Activated CD4-positive, alpha-beta T cell treated with anti-CD3 and anti-CD28 coated beads, Interleukin-2, amount 10 ng/mL, durations not matched to agents 7 days and 5 days (primary cell): Measurements from ENCODE around the gene NANOS1. TPM values are rescaled to one million over a fixed set of nuclear protein-coding genes. Genes with fewer than 3 reads are reported as not detected.

ENCODE experiments used
- CTCF ChIA-PET: fragments of 350-600 bp; sonication (Branson Sonifier 250); formaldehyde crosslinking; loops from one replicate; lab custom pipeline; 2021; ENCODE audit warnings: antibody characterized with exemption; lab: Charles Lee
- POLR2A ChIA-PET: fragments of 350-600 bp; sonication (Branson Sonifier 250); formaldehyde crosslinking; loops from one replicate; lab custom pipeline; 2021; ENCODE audit warnings: antibody characterized with exemption; lab: Charles Lee
- DNase-seq: peaks from one replicate; pipeline ENCODE4 v3.0.0-alpha.2; 2020
- H3K27ac Mint-ChIP-seq: one replicate; pipeline ENCODE4 v1.8.0; 2021; ENCODE audit warnings: mild to moderate bottlenecking, moderate library complexity, mixed read lengths
- H3K27me3 Mint-ChIP-seq: one replicate; pipeline ENCODE4 v1.8.0; 2021; ENCODE audit warnings: mixed read lengths
- H3K36me3 Mint-ChIP-seq: one replicate; pipeline ENCODE4 v1.8.0; 2021; ENCODE audit warnings: low read depth, mixed read lengths
- H3K4me1 Mint-ChIP-seq: one replicate; pipeline ENCODE4 v1.8.0; 2021; ENCODE audit warnings: mixed read lengths
- H3K4me3 Mint-ChIP-seq: one replicate; pipeline ENCODE4 v1.8.0; 2021; ENCODE audit warnings: mild to moderate bottlenecking, moderate library complexity, mixed read lengths
- H3K9me3 Mint-ChIP-seq: one replicate; pipeline ENCODE4 v1.8.0; 2021; ENCODE audit warnings: mixed read lengths
- total RNA-seq, 2 experiments: library from RNA; stranded (reverse); gene quantifications; one replicate each; pipeline ENCODE4 v1.2.3, GENCODE V29; 2021

The NANOS1 gene
- total RNA-seq = under 1 TPM; 0.12 to 0.19 TPM

DNA sequence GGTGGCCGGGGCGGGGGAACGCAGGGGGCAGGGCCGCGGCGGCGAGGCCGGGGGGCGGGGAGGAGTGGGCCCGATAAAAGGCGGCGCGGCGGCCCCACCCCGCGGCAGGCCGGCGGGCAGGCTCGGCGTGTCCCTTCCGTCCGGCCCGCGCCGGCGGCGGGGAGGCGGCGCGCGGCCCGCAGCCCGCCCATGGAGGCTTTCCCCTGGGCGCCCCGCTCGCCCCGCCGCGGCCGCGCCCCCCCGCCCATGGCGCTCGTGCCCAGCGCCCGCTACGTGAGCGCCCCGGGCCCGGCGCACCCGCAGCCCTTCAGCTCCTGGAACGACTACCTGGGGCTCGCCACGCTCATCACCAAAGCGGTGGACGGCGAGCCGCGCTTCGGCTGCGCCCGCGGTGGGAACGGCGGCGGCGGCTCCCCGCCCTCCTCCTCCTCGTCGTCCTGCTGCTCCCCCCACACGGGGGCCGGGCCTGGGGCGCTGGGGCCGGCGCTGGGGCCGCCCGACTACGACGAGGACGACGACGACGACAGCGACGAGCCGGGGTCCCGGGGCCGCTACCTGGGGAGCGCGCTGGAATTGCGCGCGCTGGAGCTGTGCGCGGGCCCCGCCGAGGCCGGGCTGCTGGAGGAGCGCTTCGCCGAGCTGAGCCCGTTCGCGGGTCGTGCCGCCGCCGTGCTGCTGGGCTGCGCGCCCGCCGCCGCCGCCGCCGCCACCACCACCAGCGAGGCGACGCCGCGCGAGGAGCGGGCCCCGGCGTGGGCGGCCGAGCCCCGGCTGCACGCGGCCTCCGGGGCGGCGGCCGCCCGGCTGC is at the start of gene NANOS1:
NANOS1 (plus strand) TSS at position 102 of the 808 bp plus-strand sequence; CDS start at position 190, 88 bp downstream.
- no peaks in the 10 kb centered on the region for H3K9me3 Mint-ChIP-seq
- peak within 1 kb of the TSS; percentile 72 for H3K4me3 Mint-ChIP-seq
- ChIA-PET CTCF (no interaction called here), POLR2A (interaction anchor here (0.6 kb wide), 1 partner anchor 330 kb away, joined by 6 read pairs; no protein-coding TSS in a partner anchor)
- DNase-seq = peak; percentile 14
- H3K27me3 Mint-ChIP-seq = peaks cover 8% of the 10 kb centered on the region
- no peak within 1 kb of the TSS for H3K27ac Mint-ChIP-seq
- peaks cover 28% of the 10 kb centered on the region for H3K36me3 Mint-ChIP-seq
- H3K4me1 Mint-ChIP-seq = peaks cover 30% of the 10 kb centered on the region

DNA sequence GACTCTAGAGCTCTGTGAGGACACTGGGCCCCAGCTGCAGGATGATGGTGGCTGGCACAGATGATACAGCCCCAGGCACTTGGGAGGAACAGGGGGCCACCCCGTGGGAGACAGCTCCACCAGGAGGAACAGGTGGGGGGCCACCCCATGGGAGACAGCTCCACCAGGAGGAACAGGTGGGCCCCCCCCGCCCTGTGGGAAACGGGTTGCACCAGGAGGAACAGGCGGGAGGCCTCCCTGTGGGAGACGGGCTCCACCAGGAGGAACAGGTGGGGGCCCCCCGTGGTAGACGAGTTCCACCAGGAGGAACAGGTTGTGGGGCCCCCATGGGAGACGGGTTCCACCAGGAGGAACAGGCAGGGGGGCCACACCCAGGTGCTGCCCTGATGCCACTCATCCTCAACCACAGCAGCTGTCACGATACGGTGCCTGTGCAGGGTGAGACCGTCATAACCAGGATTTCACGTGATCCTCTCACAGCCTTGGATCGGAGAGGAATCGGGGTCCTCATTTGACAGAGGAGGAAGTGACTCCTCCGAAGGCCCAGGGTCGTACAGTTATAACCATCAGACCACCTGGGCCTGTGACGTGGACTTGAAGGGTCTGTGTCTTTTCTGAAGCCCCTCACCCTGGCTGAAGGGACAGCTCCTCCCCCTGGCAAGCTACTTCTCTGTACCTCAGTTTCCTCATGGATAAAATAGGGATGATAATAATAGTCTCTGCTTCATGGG is 49.2 kb upstream of the NANOS1 start:
- Mint-ChIP-seq H3K4me1 (no peaks in the 10 kb centered on the region), H3K27me3 (peaks cover 8% of the 10 kb centered on the region), H3K36me3 (peaks cover 7% of the 10 kb centered on the region), H3K9me3 (peaks cover 9% of the 10 kb centered on the region), H3K4me3 (no peak overlapping the region), H3K27ac (no peak overlapping the region)
- DNase-seq = no peak
- ChIA-PET POLR2A (no interaction called here), CTCF (interaction anchor here (0.9 to 1.1 kb wide), 2 partner anchors 11 to 12 kb away, joined by 3 read pairs; no protein-coding TSS in a partner anchor)

GRCh38 chr10:118980870-118981269 is 48.6 kb upstream of the NANOS1 start:
- Mint-ChIP-seq H3K27me3 (peaks cover 13% of the 10 kb centered on the region), H3K4me1 (no peaks in the 10 kb centered on the region), H3K27ac (no peak overlapping the region), H3K4me3 (no peak overlapping the region), H3K9me3 (peaks cover 14% of the 10 kb centered on the region), H3K36me3 (peaks cover 12% of the 10 kb centered on the region)
- no peak for DNase-seq
- POLR2A ChIA-PET = no interaction called here
- CTCF ChIA-PET = interaction anchor here (0.9 to 1.1 kb wide), 2 partner anchors 11 to 12 kb away, joined by 3 read pairs; no protein-coding TSS in a partner anchor

- Mint-ChIP-seq H3K4me3 (no peak overlapping the region), H3K36me3 (peaks cover 12% of the 10 kb centered on the region)
- POLR2A ChIA-PET = no interaction called here
These were observed 47.6 kb upstream of the NANOS1 start for GRCh38 chr10:118981946-118982345.

DNA sequence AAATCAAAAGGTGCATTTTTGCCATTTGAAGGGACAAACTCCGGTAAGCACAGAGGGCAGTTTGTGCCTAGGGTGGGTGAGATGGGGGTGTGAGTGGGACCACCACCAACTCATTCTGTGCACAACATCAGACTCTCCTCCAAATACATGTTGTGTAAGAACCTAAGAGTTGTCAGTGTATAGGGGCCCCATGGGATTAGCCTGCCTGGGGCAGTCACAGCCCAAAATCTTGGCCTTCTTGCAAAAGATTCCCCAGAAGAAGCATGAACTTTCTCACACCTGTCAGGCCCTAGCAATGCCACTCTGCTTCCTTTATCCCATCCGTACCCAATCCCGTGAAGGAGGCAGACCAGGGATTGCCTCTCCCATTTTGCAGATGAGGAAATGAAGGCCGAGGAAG is 47.1 kb upstream of the NANOS1 start:
- POLR2A ChIA-PET = no interaction called here
- peaks cover 14% of the 10 kb centered on the region for H3K9me3 Mint-ChIP-seq
- H3K27me3 Mint-ChIP-seq = peaks cover 13% of the 10 kb centered on the region
- no peak overlapping the region for H3K27ac Mint-ChIP-seq
- H3K4me1 Mint-ChIP-seq = peaks cover 6% of the 10 kb centered on the region
- CTCF ChIA-PET = no interaction called here
- H3K36me3 Mint-ChIP-seq = peaks cover 12% of the 10 kb centered on the region
- no peak overlapping the region for H3K4me3 Mint-ChIP-seq
- no peak for DNase-seq

More at GRCh38 chr10:118981946-118982345, 47.6 kb upstream of the NANOS1 start:
- Mint-ChIP-seq H3K27ac (no peak overlapping the region), H3K9me3 (peaks cover 14% of the 10 kb centered on the region), H3K4me1 (peaks cover 2% of the 10 kb centered on the region), H3K27me3 (peaks cover 13% of the 10 kb centered on the region)
- no peak for DNase-seq
- CTCF ChIA-PET = interaction anchor here (1.1 kb wide), 1 partner anchor 10 kb away, joined by 3 read pairs; no protein-coding TSS in a partner anchor

- H3K9me3 Mint-ChIP-seq = peaks cover 14% of the 10 kb centered on the region
- POLR2A ChIA-PET = no interaction called here
- CTCF ChIA-PET = interaction anchor here (0.6 kb wide), 2 partner anchors 34 to 133 kb away, joined by 3 to 5 read pairs; no protein-coding TSS in a partner anchor
These were observed 46.3 kb upstream of the NANOS1 start for GRCh38 chr10:118983263-118983662.

GRCh38 chr10:118985576-118985975 is 43.9 kb upstream of the NANOS1 start:
- H3K27ac Mint-ChIP-seq = no peak overlapping the region
- ChIA-PET POLR2A (no interaction called here), CTCF (no interaction called here)
- peaks cover 17% of the 10 kb centered on the region for H3K9me3 Mint-ChIP-seq
- peaks cover 29% of the 10 kb centered on the region for H3K27me3 Mint-ChIP-seq
- DNase-seq = no peak
- H3K36me3 Mint-ChIP-seq = peaks cover 12% of the 10 kb centered on the region
- H3K4me1 Mint-ChIP-seq = peaks cover 14% of the 10 kb centered on the region
- H3K4me3 Mint-ChIP-seq = no peak overlapping the region

More at GRCh38 chr10:118983263-118983662, 46.3 kb upstream of the NANOS1 start:
- Mint-ChIP-seq H3K4me1 (peaks cover 14% of the 10 kb centered on the region), H3K27me3 (peaks cover 15% of the 10 kb centered on the region), H3K36me3 (peaks cover 12% of the 10 kb centered on the region), H3K27ac (no peak overlapping the region), H3K4me3 (no peak overlapping the region)
- DNase-seq = no peak

DNA sequence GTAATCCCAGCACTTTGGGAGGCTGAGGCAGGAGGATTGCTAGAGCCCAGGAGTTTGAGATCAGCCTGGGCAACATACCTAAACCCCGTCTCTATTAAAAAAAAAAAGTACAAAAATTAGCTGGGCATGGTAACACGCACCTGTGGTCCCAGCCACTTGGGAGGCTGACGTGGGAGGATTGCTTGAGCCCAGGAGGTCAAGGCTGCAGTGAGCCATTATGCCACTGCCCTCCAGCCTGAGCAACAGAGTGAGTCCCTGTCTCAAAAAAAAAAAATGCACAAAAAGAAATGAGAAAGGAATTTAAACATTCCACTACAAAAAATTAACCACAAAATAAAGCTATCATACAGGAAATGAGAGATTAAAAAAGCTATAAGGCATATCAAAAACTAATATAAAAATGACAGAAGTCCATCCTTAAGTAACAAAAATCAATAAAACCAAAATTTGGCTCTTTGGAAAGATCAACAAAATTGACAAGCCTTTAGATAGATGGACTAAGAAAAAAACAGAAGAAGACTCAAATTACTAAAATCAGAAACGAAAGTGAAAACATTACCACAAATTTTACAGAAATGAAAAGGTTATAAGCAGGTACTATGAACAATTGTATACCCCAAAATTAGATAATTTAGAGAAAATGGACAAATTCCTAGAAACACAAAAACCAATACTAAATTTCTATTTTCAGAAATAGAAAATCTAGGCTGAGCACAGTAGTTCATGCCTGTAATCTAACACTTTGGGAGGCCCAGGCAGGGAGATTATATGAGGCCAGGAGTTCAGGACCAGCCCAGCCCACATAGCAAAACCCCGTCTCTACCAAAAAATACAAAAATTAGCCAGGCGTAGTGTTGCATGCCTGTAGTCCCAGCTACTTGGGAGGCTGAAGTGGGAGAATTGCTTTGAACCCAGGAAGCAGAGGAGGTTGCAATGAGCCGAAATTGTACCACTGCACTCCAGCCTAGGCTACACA is 42.4 kb upstream of the NANOS1 start:
- Mint-ChIP-seq H3K4me3 (no peak overlapping the region), H3K27ac (no peak overlapping the region), H3K27me3 (peaks cover 40% of the 10 kb centered on the region), H3K4me1 (peaks cover 14% of the 10 kb centered on the region), H3K36me3 (peaks cover 12% of the 10 kb centered on the region), H3K9me3 (peaks cover 17% of the 10 kb centered on the region)
- ChIA-PET CTCF (no interaction called here), POLR2A (interaction anchor here (0.6 kb wide), 1 partner anchor 230 kb away, joined by 3 read pairs; no protein-coding TSS in a partner anchor)
- DNase-seq = no peak

GRCh38 chr10:118990326-118990725 is 39.2 kb upstream of the NANOS1 start:
- Mint-ChIP-seq H3K36me3 (peaks cover 5% of the 10 kb centered on the region), H3K27me3 (peaks cover 42% of the 10 kb centered on the region), H3K4me1 (peaks cover 14% of the 10 kb centered on the region), H3K27ac (no peak overlapping the region), H3K4me3 (no peak overlapping the region), H3K9me3 (peaks cover 7% of the 10 kb centered on the region)
- DNase-seq = no peak
- CTCF ChIA-PET = no interaction called here
- POLR2A ChIA-PET = no interaction called here

GRCh38 chr10:118992496-118992895 is 37.0 kb upstream of the NANOS1 start:
- Mint-ChIP-seq H3K27me3 (peaks cover 45% of the 10 kb centered on the region), H3K36me3 (no peaks in the 10 kb centered on the region), H3K9me3 (peaks cover 2% of the 10 kb centered on the region), H3K27ac (no peak overlapping the region), H3K4me1 (peaks cover 6% of the 10 kb centered on the region), H3K4me3 (no peak overlapping the region)
- ChIA-PET CTCF (interaction anchor here (1.1 kb wide), 1 partner anchor 11 kb away, joined by 3 read pairs; no protein-coding TSS in a partner anchor), POLR2A (no interaction called here)
- DNase-seq = no peak

DNA sequence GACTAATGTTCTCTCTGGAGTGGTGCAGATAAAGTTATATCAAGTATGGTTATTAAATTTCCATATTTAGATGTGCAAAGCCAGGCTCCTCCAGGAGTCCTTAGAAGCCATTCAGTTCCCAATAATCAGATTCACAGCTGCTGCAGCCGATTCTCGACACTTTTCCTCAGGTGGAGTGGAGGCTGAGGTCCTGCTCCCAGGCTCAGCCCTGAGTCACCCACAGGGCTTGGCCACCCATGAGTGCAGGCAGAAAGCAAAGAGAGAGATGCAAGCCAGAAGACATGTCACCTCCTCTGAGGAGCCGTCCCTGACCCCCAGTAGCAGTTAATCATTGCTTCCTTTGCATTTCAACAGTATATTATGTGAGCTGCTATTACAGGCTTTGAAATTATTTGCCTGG is 36.3 kb upstream of the NANOS1 start:
- H3K36me3 Mint-ChIP-seq = no peaks in the 10 kb centered on the region
- DNase-seq = no peak
- no peak overlapping the region for H3K4me3 Mint-ChIP-seq
- ChIA-PET CTCF (no interaction called here), POLR2A (interaction anchor here (0.6 kb wide), 1 partner anchor 40 kb away, joined by 5 read pairs; no protein-coding TSS in a partner anchor)
- H3K27me3 Mint-ChIP-seq = peaks cover 44% of the 10 kb centered on the region
- no peaks in the 10 kb centered on the region for H3K4me1 Mint-ChIP-seq
- H3K9me3 Mint-ChIP-seq = peaks cover 2% of the 10 kb centered on the region
- H3K27ac Mint-ChIP-seq = no peak overlapping the region

GRCh38 chr10:118994321-118994720 is 35.2 kb upstream of the NANOS1 start:
- ChIA-PET CTCF (interaction anchor here (0.6 kb wide), 1 partner anchor 725 kb away, joined by 4 read pairs; no protein-coding TSS in a partner anchor), POLR2A (no interaction called here)
- Mint-ChIP-seq H3K36me3 (no peaks in the 10 kb centered on the region), H3K4me3 (no peak overlapping the region), H3K4me1 (no peaks in the 10 kb centered on the region), H3K9me3 (peaks cover 2% of the 10 kb centered on the region), H3K27me3 (peaks cover 44% of the 10 kb centered on the region), H3K27ac (no peak overlapping the region)
- no peak for DNase-seq
